ENCODE data around the gene ITM2C.

- TF ChIP-seq MAX (IDR thresholded peaks at IDR 0.05) (no peak), POLR2A (IDR thresholded peaks at IDR 0.05; ENCODE audit: control extremely low read depth in 1 of 2, low read depth in 2 of 2, low read length in 2 of 2) (no peak), CTCF (IDR thresholded peaks at IDR 0.05; ENCODE audit: control extremely low read depth in 1 of 3, insufficient read depth in 1 of 3, low read depth in 1 of 3, low read length in 3 of 3) (no peak), HDAC2 (IDR thresholded peaks at IDR 0.05; ENCODE audit: borderline replicate concordance in 1 of 2, low read depth in 2 of 2, low read length in 2 of 2) (no peak), EP300 (IDR thresholded peaks at IDR 0.05; ENCODE audit: borderline replicate concordance in 1 of 2, low read depth in 2 of 2, low read length in 2 of 2) (no peak), POLR2AphosphoS5 (IDR thresholded peaks at IDR 0.05; ENCODE audit: low read depth, low read length) (no peak), TEAD4 (IDR thresholded peaks at IDR 0.05; ENCODE audit: low read depth, low read length) (no peak), SIN3A (conservative IDR thresholded peaks at IDR 0.05 in 1 of 2, IDR thresholded peaks at IDR 0.05 in 1 of 2; ENCODE audit: low read depth in 1 of 2, low read length in 2 of 2) (no peak), RAD21 (IDR thresholded peaks at IDR 0.05 in 1 of 2, conservative IDR thresholded peaks at IDR 0.05 in 1 of 2; ENCODE audit: low read depth in 2 of 2, low read length in 2 of 2) (no peak), RXRA (IDR thresholded peaks at IDR 0.05; ENCODE audit: insufficient read depth, low read depth, low read length) (no peak), JUND (IDR thresholded peaks at IDR 0.05; ENCODE audit: low read length) (no peak), RNF2 (IDR thresholded peaks at IDR 0.05; ENCODE audit: borderline replicate concordance, low read depth, low read length, missing control alignments, poor library complexity, severe bottlenecking) (no peak), SP1 (IDR thresholded peaks at IDR 0.05; ENCODE audit: low read depth, low read length) (no peak)
Observed at GRCh38 chr2:230829293-230829692, 35.4 kb upstream of the ITM2C start.
